BE2C (cell line): ENCODE results near the gene CFAP92.

Source experiments
- DNase-seq: peaks from one replicate; pipeline ENCODE4 v3.0.0-alpha.2; 2020
- H3K27me3 ChIP-seq: fragments of 250-450 bp; sonication (Bioruptor Pico); 2 replicates; pipeline ENCODE4 v1.5.1; 2020; ENCODE audit warnings: mild to moderate bottlenecking
- H3K36me3 ChIP-seq: fragments of 250-450 bp; sonication (Bioruptor Pico); 2 replicates; pipeline ENCODE4 v1.5.1; 2020; ENCODE audit warnings: mild to moderate bottlenecking
- H3K4me1 ChIP-seq: fragments of 250-450 bp; sonication (Bioruptor Pico); 2 replicates; pipeline ENCODE4 v1.5.1; 2020
- H3K4me3 ChIP-seq: 2 replicates; pipeline ENCODE4 v1.5.1; 2011; ENCODE audit warnings: low read depth, low read length
- H3K9me3 ChIP-seq: fragments of 250-450 bp; sonication (Bioruptor Pico); 2 replicates; pipeline ENCODE4 v1.5.1; 2020
- CTCF ChIP-seq: IDR thresholded peaks from 2 replicates; pipeline ENCODE4 v1.5.1; 2012; ENCODE audit warnings: mild to moderate bottlenecking, low read depth, low read length

Gene CFAP92

GRCh38 chr3:129001101-129001805 lies 7.4 kb upstream of the CFAP92 start, which contains the start of gene EFCC1:
EFCC1 (plus strand) TSS chr3:129001304; CDS start chr3:129001629, 325 bp downstream.
- Histone ChIP-seq H3K27me3 (peaks cover 64% of the 10 kb centered on the region), H3K4me3 (no peak within 1 kb of the TSS)

GRCh38 chr3:129000742-129001100 lies 6.8 kb upstream of the CFAP92 start:
- no peaks in the 10 kb centered on the region for H3K4me1 ChIP-seq
- H3K4me3 ChIP-seq = no peak overlapping the region
- no peak for TF ChIP-seq CTCF
- no peak for DNase-seq
- H3K36me3 ChIP-seq = no peaks in the 10 kb centered on the region
- no peaks in the 10 kb centered on the region for H3K9me3 ChIP-seq
- peaks cover 64% of the 10 kb centered on the region for H3K27me3 ChIP-seq

More at GRCh38 chr3:129001101-129001805, 7.4 kb upstream of the CFAP92 start, which contains the start of gene EFCC1:
- no peak for DNase-seq
- Histone ChIP-seq H3K9me3 (no peaks in the 10 kb centered on the region), H3K4me1 (no peaks in the 10 kb centered on the region), H3K36me3 (no peaks in the 10 kb centered on the region)
- TF ChIP-seq CTCF = no peak

- H3K36me3 ChIP-seq = no peaks in the 10 kb centered on the region
- H3K4me1 ChIP-seq = peaks cover 2% of the 10 kb centered on the region; the same call in 1 of the 2 replicates
- no peaks in the 10 kb centered on the region for H3K9me3 ChIP-seq
- no peak overlapping the region for H3K4me3 ChIP-seq
- DNase-seq = no peak
- H3K27me3 ChIP-seq = peaks cover 64% of the 10 kb centered on the region
- TF ChIP-seq CTCF = no peak
Measured at GRCh38 chr3:128999102-128999501, 5.2 kb upstream of the CFAP92 start.

- H3K27me3 ChIP-seq = peaks cover 61% of the 10 kb centered on the region
- no peak for TF ChIP-seq CTCF
- no peak overlapping the region for H3K4me3 ChIP-seq
- no peaks in the 10 kb centered on the region for H3K9me3 ChIP-seq
- DNase-seq = no peak
- peaks cover 2% of the 10 kb centered on the region; the same call in 1 of the 2 replicates for H3K4me1 ChIP-seq
- H3K36me3 ChIP-seq = no peaks in the 10 kb centered on the region
Measured at GRCh38 chr3:128998561-128998960, 4.7 kb upstream of the CFAP92 start.

- H3K36me3 ChIP-seq = no peaks in the 10 kb centered on the region
- no peak for TF ChIP-seq CTCF
- H3K9me3 ChIP-seq = no peaks in the 10 kb centered on the region
- no peak overlapping the region for H3K4me3 ChIP-seq
- H3K27me3 ChIP-seq = peaks cover 54% of the 10 kb centered on the region
- peaks cover 2% of the 10 kb centered on the region; the same call in 1 of the 2 replicates for H3K4me1 ChIP-seq
- no peak for DNase-seq
Measured at GRCh38 chr3:128997486-128998133, 3.7 kb upstream of the CFAP92 start.

- peaks cover 2% of the 10 kb centered on the region; the same call in 1 of the 2 replicates for H3K4me1 ChIP-seq
- no peaks in the 10 kb centered on the region for H3K36me3 ChIP-seq
- DNase-seq = no peak
- no peaks in the 10 kb centered on the region for H3K9me3 ChIP-seq
- H3K27me3 ChIP-seq = peaks cover 45% of the 10 kb centered on the region
- no peak for TF ChIP-seq CTCF
- H3K4me3 ChIP-seq = no peak overlapping the region
Measured at GRCh38 chr3:128996726-128997125, 2.9 kb upstream of the CFAP92 start.
